Endothelial cell of umbilical vein (primary cell): ENCODE results near the gene TMEM135. TPM values are rescaled to one million over a fixed set of nuclear protein-coding genes. Genes with fewer than 3 reads are reported as not detected.

ENCODE experiments used
- BruUV-seq: library from RNA; stranded (reverse); fragments of 400-500 nt; replicated peaks from 2 replicates; lab custom pipeline; 2021; lab: Mats Ljungman, UMichigan
- CTCF ChIA-PET: fragments of 300-600, 350-600 bp; sonication (Branson Sonifier 250); formaldehyde crosslinking; loops from one replicate; lab custom pipeline; 2021; ENCODE audit warnings: antibody characterized with exemption, inconsistent platforms; lab: Charles Lee
- POLR2A ChIA-PET: fragments of 300-600, 350-600 bp; sonication (Branson Sonifier 250); formaldehyde crosslinking; loops from one replicate; lab custom pipeline; 2021; ENCODE audit warnings: antibody characterized with exemption, inconsistent platforms; lab: Charles Lee
- DNase-seq: peaks from one replicate; pipeline ENCODE4 v3.0.0-alpha.2; 2011; ENCODE audit warnings: low read depth, low spot score
- FAIRE-seq: peaks from 2 replicates; lab custom pipeline; 2011; peaks lifted over from hg19 to GRCh38; lab: Jason Lieb, UNC
- H2AFZ ChIP-seq: 2 replicates; pipeline ENCODE4 v1.6.0; 2012; ENCODE audit warnings: low read depth, low read length, control low read depth, inconsistent platforms
- H3K27ac ChIP-seq: 2 replicates; pipeline ENCODE4 v1.5.1; 2011; ENCODE audit warnings: low read depth, mild to moderate bottlenecking, control low read depth, low read length, moderate library complexity; ENCODE audit not compliant: insufficient read depth
- H3K27me3 ChIP-seq, 2 experiments: 2 replicates each; pipeline versions ENCODE4 v1.6.0 to v1.6.1; 2011; ENCODE audit warnings: low read length in 2 of 2, mixed read lengths in 1 of 2; ENCODE audit not compliant: control insufficient read depth in 2 of 2, insufficient read depth in 2 of 2
- H3K36me3 ChIP-seq, 2 experiments: 2 replicates in 1 of 2; 3 replicates in 1 of 2; pipeline ENCODE4 v1.5.1; 2011; ENCODE audit warnings: low read length in 2 of 2, mild to moderate bottlenecking in 1 of 2, moderate library complexity in 1 of 2; ENCODE audit not compliant: control insufficient read depth in 2 of 2, insufficient read depth in 2 of 2; ENCODE audit errors: extremely low read depth in 1 of 2
- H3K4me1 ChIP-seq: 3 replicates; pipeline ENCODE4 v1.5.1; 2011; ENCODE audit warnings: mild to moderate bottlenecking, low read length; ENCODE audit not compliant: control insufficient read depth, insufficient read depth; ENCODE audit errors: extremely low read depth
- H3K4me2 ChIP-seq: 2 replicates; pipeline ENCODE4 v1.6.1; 2011; ENCODE audit warnings: low read length, control low read depth, mixed read lengths; ENCODE audit not compliant: insufficient read depth
- H3K4me3 ChIP-seq, 3 experiments: fragments of 200-600 bp in 1 of 3; sonication (generic), shearing (Covaris generic) in 1 of 3; replicated peaks in 1 of 3; 2 replicates each; pipeline ENCODE4 v1.5.1; 2011 to 2016; ENCODE audit warnings: control low read depth in 3 of 3, low read length in 3 of 3, mild to moderate bottlenecking in 2 of 3, inconsistent platforms in 1 of 3, low read depth in 1 of 3, moderate library complexity in 1 of 3; ENCODE audit not compliant: insufficient read depth in 1 of 3
- H3K79me2 ChIP-seq: 2 replicates; pipeline ENCODE4 v1.6.0; 2012; ENCODE audit warnings: low read length, inconsistent platforms; ENCODE audit not compliant: control insufficient read depth, insufficient read depth
- H3K9ac ChIP-seq: replicated peaks from 2 replicates; pipeline ENCODE3; 2011; ENCODE audit warnings: low read length, control low read depth; ENCODE audit not compliant: insufficient read depth; ENCODE audit errors: extremely low read depth
- H3K9me1 ChIP-seq: replicated peaks from 3 replicates; pipeline ENCODE4 v1.6.0; 2011; ENCODE audit warnings: mild to moderate bottlenecking, low read length; ENCODE audit not compliant: control insufficient read depth, insufficient read depth; ENCODE audit errors: extremely low read depth
- H3K9me3 ChIP-seq: replicated peaks from 2 replicates; pipeline ENCODE4 v1.5.1; 2012; ENCODE audit warnings: low read length, inconsistent platforms; ENCODE audit not compliant: control insufficient read depth, insufficient read depth
- H4K20me1 ChIP-seq: replicated peaks from 2 replicates; pipeline ENCODE3; 2011; ENCODE audit warnings: mild to moderate bottlenecking, low read length; ENCODE audit not compliant: control insufficient read depth, insufficient read depth; ENCODE audit errors: extremely low read depth
- EZH2 ChIP-seq: IDR thresholded peaks from 2 replicates; pipeline ENCODE4 v1.6.1; 2012; ENCODE audit warnings: borderline replicate concordance, low read depth, mild to moderate bottlenecking, moderate library complexity, low read length, inconsistent platforms; ENCODE audit not compliant: severe bottlenecking
- FOS ChIP-seq: IDR thresholded peaks from 2 replicates; pipeline ENCODE4 v1.6.1; 2011; ENCODE audit warnings: mild to moderate bottlenecking, low read length, moderate library complexity, borderline replicate concordance; ENCODE audit not compliant: insufficient read depth
- GATA2 ChIP-seq: IDR thresholded peaks from 2 replicates; pipeline ENCODE4 v1.7.0; 2011; ENCODE audit warnings: low read depth, mild to moderate bottlenecking, moderate library complexity, mixed read lengths, low read length; ENCODE audit not compliant: insufficient read length, insufficient read depth
- JUN ChIP-seq: IDR thresholded peaks from 2 replicates; pipeline ENCODE4 v1.6.1; 2011; ENCODE audit warnings: borderline replicate concordance, low read depth; ENCODE audit not compliant: insufficient read length, insufficient read depth
- MYC ChIP-seq: IDR thresholded peaks from one replicate; pipeline ENCODE4 v1.6.1; 2011; ENCODE audit warnings: mild to moderate bottlenecking, low read depth, low read length
- POLR2A ChIP-seq: IDR thresholded peaks from 2 replicates; pipeline ENCODE4 v1.6.1; 2012; ENCODE audit warnings: low read depth, mild to moderate bottlenecking, control low read depth, low read length
- POLR2AphosphoS5 ChIP-seq: IDR thresholded peaks from 2 replicates; pipeline ENCODE4 v1.6.1; 2012; ENCODE audit warnings: low read depth, mild to moderate bottlenecking, control low read depth, low read length, moderate library complexity; ENCODE audit not compliant: insufficient read depth
- dilution Hi-C: fragments of 300-500 bp; cut with MboI; formaldehyde crosslinking; loops from one replicate; pipeline ENCODE4 v1.15.0; 2019; ENCODE audit warnings: low sequenced_read_pairs; ENCODE audit not compliant: extremely low pct_ligation_motif_present
- intact Hi-C: fragments of 100-400 bp; cut with micrococcal nuclease; formaldehyde crosslinking; loops from one replicate; pipeline ENCODE4 v1.10.0; 2022
- polyA plus RNA-seq, 4 experiments: library from polyadenylated mRNA; depleted of rRNA in 3 of 4; stranded (reverse) in 3 of 4; unstranded in 1 of 4; fragments of >200 nt; gene quantifications; 2 replicates each; pipeline versions ENCODE4 v1.2.1 to v1.2.3, GENCODE V29; 2011 to 2012; ENCODE audit warnings: missing spikeins in 1 of 4
- total RNA-seq: library from RNA; stranded (reverse); gene quantifications from 2 replicates; pipeline ENCODE4 v1.2.3, GENCODE V29; 2021
- TF ChIP-seq, protein P1 (sequence below): IDR thresholded peaks from 2 replicates; pipeline ENCODE4 v1.6.1; 2011; ENCODE audit not compliant: insufficient read depth, insufficient read length
- TF ChIP-seq, protein P2 (sequence below), 2 donors: IDR thresholded peaks; 1 replicate in 1 of 2; 2 replicates in 1 of 2; pipeline ENCODE4 v1.5.1; 2011; ENCODE audit warnings: low read length in 2 of 2, mild to moderate bottlenecking in 2 of 2, moderate library complexity in 2 of 2, control low read depth in 1 of 2, inconsistent platforms in 1 of 2, low read depth in 1 of 2; ENCODE audit not compliant: insufficient read depth in 1 of 2; ENCODE audit errors: extremely low read depth in 1 of 2

TMEM135 gene
- total and polyA plus RNA-seq, 2 donors (not counting 3 experiments of a cell fraction or from before 2014, with no cell fraction given), result 12.3 to 33.2 TPM

DNA sequence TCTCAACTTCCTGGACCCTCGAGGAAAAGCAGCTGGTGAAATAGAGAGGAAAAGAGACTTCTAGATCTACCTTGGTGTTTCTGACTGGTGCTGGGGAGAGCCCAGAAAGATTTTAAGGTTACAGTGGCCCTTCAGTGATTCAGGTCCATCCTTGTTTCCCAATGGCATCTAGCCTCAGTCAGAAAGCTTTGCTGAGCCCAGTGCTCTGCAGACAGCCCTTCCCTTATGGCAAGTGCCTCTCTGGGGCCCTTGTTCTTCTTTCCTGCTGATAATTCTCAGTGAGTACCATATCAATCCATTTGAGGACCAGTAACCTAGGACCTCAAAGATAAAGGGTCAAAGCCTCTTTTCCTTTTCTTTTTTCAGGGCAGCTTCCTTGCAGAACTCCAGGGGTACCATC is 25.1 kb upstream of the TMEM135 start:
- no peaks in the 10 kb centered on the region for H3K4me1 ChIP-seq
- dilution Hi-C loops, result no loop called here
- H3K79me2 ChIP-seq, result no peaks in the 10 kb centered on the region
- no peaks in the 10 kb centered on the region for H3K9me3 ChIP-seq
- no peak for FAIRE-seq
- H3K9me1 ChIP-seq, result no peaks in the 10 kb centered on the region
- no peak overlapping the region for H3K27ac ChIP-seq
- POLR2A ChIA-PET, result no interaction called here
- no peak overlapping the region for H2AFZ ChIP-seq
- H4K20me1 ChIP-seq, result no peaks in the 10 kb centered on the region
- H3K9ac ChIP-seq, result no peak overlapping the region
- no peak overlapping the region for H3K4me2 ChIP-seq
- no peak overlapping the region for H3K4me3 ChIP-seq
- no peaks in the 10 kb centered on the region for H3K36me3 ChIP-seq
- CTCF ChIA-PET, result interaction anchor here (0.8 to 1.7 kb wide), 3 partner anchors 14 to 74 kb away, joined by 3 to 6 read pairs (median 4); no protein-coding TSS in a partner anchor
- no peak for DNase-seq
- no peaks in the 10 kb centered on the region for H3K27me3 ChIP-seq
- BruUV-seq, result no TSS peak
- intact Hi-C loops, result no loop called here
- TF ChIP-seq MYC (no peak), FOS (no peak), EZH2 (no peak), POLR2A (no peak), POLR2AphosphoS5 (no peak), GATA2 (no peak), JUN (no peak)
- TF ChIP-seq, protein P1, sequence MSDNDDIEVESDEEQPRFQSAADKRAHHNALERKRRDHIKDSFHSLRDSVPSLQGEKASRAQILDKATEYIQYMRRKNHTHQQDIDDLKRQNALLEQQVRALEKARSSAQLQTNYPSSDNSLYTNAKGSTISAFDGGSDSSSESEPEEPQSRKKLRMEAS, result no peak
- TF ChIP-seq, protein P2, sequence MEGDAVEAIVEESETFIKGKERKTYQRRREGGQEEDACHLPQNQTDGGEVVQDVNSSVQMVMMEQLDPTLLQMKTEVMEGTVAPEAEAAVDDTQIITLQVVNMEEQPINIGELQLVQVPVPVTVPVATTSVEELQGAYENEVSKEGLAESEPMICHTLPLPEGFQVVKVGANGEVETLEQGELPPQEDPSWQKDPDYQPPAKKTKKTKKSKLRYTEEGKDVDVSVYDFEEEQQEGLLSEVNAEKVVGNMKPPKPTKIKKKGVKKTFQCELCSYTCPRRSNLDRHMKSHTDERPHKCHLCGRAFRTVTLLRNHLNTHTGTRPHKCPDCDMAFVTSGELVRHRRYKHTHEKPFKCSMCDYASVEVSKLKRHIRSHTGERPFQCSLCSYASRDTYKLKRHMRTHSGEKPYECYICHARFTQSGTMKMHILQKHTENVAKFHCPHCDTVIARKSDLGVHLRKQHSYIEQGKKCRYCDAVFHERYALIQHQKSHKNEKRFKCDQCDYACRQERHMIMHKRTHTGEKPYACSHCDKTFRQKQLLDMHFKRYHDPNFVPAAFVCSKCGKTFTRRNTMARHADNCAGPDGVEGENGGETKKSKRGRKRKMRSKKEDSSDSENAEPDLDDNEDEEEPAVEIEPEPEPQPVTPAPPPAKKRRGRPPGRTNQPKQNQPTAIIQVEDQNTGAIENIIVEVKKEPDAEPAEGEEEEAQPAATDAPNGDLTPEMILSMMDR (IDR thresholded peaks at IDR 0.05; ENCODE audit: extremely low read depth in 1 of 2, insufficient read depth in 1 of 2, low read depth in 1 of 2, low read length in 2 of 2), result no peak
